HepG2 (cell line): ENCODE data around the gene MED4. TPM values are rescaled to one million over a fixed set of nuclear protein-coding genes. Genes with fewer than 3 reads are reported as not detected.

Experiments used
- AGO2 ChIP-seq: fragments of 200-400 bp; formaldehyde crosslinking; optimal IDR thresholded peaks from 2 replicates; pipeline ENCODE3; 2017; ENCODE audit warnings: mild to moderate bottlenecking, low read depth, low read length, moderate library complexity
- ASH2L ChIP-seq: fragments of 300-600, 200-600 bp; sonication (generic); IDR thresholded peaks from 2 replicates; pipeline ENCODE4 v1.7.0; 2017; ENCODE audit warnings: low read depth, mild to moderate bottlenecking, moderate library complexity, mixed read lengths, low read length; ENCODE audit not compliant: insufficient read length
- CBX1 ChIP-seq: IDR thresholded peaks from one replicate; pipeline ENCODE4 v1.6.1; 2016; ENCODE audit warnings: antibody characterized with exemption, low read depth
- CREB1 ChIP-seq, 2 experiments: fragments of 450-650 bp in 1 of 2; IDR thresholded peaks; 2 replicates each; pipeline ENCODE4 v1.6.1; 2016 to 2017; ENCODE audit warnings: control low read depth in 1 of 2, mild to moderate bottlenecking in 1 of 2, missing compliant biosample characterization in 1 of 2, missing genetic modification characterization in 1 of 2
- GRHL1 ChIP-seq: sonication (generic); formaldehyde crosslinking; conservative IDR thresholded peaks from 2 replicates; pipeline ENCODE4 v1.8.0; 2022; ENCODE audit warnings: missing genetic modification reagents
- HOXA5 ChIP-seq: sonication (generic); formaldehyde crosslinking; IDR thresholded peaks from 2 replicates; pipeline ENCODE4 v1.4.0; 2020; ENCODE audit warnings: missing genetic modification reagents
- KLF6 ChIP-seq: IDR thresholded peaks from 2 replicates; pipeline ENCODE4 v1.8.0; 2016; ENCODE audit warnings: missing biosample characterization, missing genetic modification reagents
- NCOA5 ChIP-seq: sonication (generic); formaldehyde crosslinking; IDR thresholded peaks from 2 replicates; pipeline ENCODE4 v1.4.0; 2020; ENCODE audit warnings: missing genetic modification reagents
- NONO ChIP-seq, 2 experiments: fragments of 450-650 bp in 1 of 2; sonication (generic) in 1 of 2; formaldehyde crosslinking in 1 of 2; IDR thresholded peaks in 1 of 2; conservative IDR thresholded peaks in 1 of 2; 2 replicates each; pipeline versions ENCODE4 v1.6.1 to v1.8.0; 2017 to 2022; ENCODE audit warnings: mild to moderate bottlenecking in 1 of 2, missing genetic modification reagents in 1 of 2, moderate library complexity in 1 of 2
- NR2F6 ChIP-seq, 2 experiments: IDR thresholded peaks; 2 replicates each; pipeline ENCODE4 v1.6.1; 2016; ENCODE audit warnings: antibody characterized with exemption in 1 of 2, mild to moderate bottlenecking in 1 of 2
- PLRG1 ChIP-seq: fragments of 450-650 bp; conservative IDR thresholded peaks from 2 replicates; pipeline ENCODE4 v1.6.1; 2016
- PLSCR1 ChIP-seq: sonication (generic); formaldehyde crosslinking; IDR thresholded peaks from 2 replicates; pipeline ENCODE4 v1.5.0; 2020; ENCODE audit warnings: missing genetic modification reagents, mild to moderate bottlenecking, borderline replicate concordance
- POGZ ChIP-seq: sonication (generic); formaldehyde crosslinking; IDR thresholded peaks from 2 replicates; pipeline ENCODE4 v1.4.0; 2020; ENCODE audit warnings: mild to moderate bottlenecking, missing genetic modification reagents
- SP4 ChIP-seq: sonication (generic); formaldehyde crosslinking; IDR thresholded peaks from 2 replicates; pipeline ENCODE4 v1.8.1; 2023; ENCODE audit warnings: mild to moderate bottlenecking, missing genetic modification reagents
- TERF1 ChIP-seq: sonication (generic); formaldehyde crosslinking; IDR thresholded peaks from 2 replicates; pipeline ENCODE4 v1.8.0; 2022; ENCODE audit warnings: mild to moderate bottlenecking, missing genetic modification reagents, moderate library complexity
- THAP8 ChIP-seq: sonication (generic); formaldehyde crosslinking; IDR thresholded peaks from 2 replicates; pipeline ENCODE4 v1.5.1; 2020; ENCODE audit warnings: missing genetic modification reagents, mild to moderate bottlenecking, borderline replicate concordance
- ZFP90 ChIP-seq: sonication (generic); formaldehyde crosslinking; IDR thresholded peaks from 2 replicates; pipeline ENCODE4 v1.8.0; 2022; ENCODE audit warnings: missing genetic modification reagents, mild to moderate bottlenecking, inconsistent platforms, borderline replicate concordance
- ZNF205 ChIP-seq: IDR thresholded peaks from 2 replicates; pipeline ENCODE4 v1.6.1; 2018; ENCODE audit warnings: missing biosample characterization, missing genetic modification reagents
- ZNF30 ChIP-seq: sonication (generic); formaldehyde crosslinking; IDR thresholded peaks from 2 replicates; pipeline ENCODE4 v1.5.0; 2020; ENCODE audit warnings: mild to moderate bottlenecking, missing genetic modification reagents
- ZNF557 ChIP-seq: sonication (generic); formaldehyde crosslinking; IDR thresholded peaks from 2 replicates; pipeline ENCODE4 v1.4.0; 2020; ENCODE audit warnings: missing genetic modification reagents
- ZNF616 ChIP-seq: sonication (generic); formaldehyde crosslinking; IDR thresholded peaks from 2 replicates; pipeline ENCODE4 v1.5.0; 2020; ENCODE audit warnings: low read depth, mild to moderate bottlenecking, missing genetic modification reagents
- ZNF737 ChIP-seq: sonication (generic); formaldehyde crosslinking; IDR thresholded peaks from 2 replicates; pipeline ENCODE4 v1.5.0; 2020; ENCODE audit warnings: missing genetic modification reagents, mild to moderate bottlenecking, borderline replicate concordance
- polyA plus RNA-seq, 8 experiments: library from polyadenylated mRNA; depleted of rRNA in 3 of 8; stranded (reverse) in 7 of 8; unstranded in 1 of 8; fragments of >200 nt; fragmentation: Illumina TruSeq in 4 of 8; extraction: Trizol in 4 of 8; gene quantifications; 2 replicates each; pipeline versions ENCODE4 v1.2.1 to v1.2.3, GENCODE V29; 2011 to 2016; ENCODE audit warnings: low read depth in 4 of 8, missing spikeins in 1 of 8, mixed read lengths in 1 of 8; ENCODE audit not compliant: insufficient read depth in 1 of 8
- total RNA-seq, 5 experiments: library from RNA; depleted of rRNA; stranded (reverse); fragments of >200 nt; fragmentation: Illumina TruSeq; extraction: Trizol; gene quantifications; 2 replicates each; pipeline ENCODE4 v1.2.3, GENCODE V29; 2016; ENCODE audit warnings: low read depth in 1 of 5
- TF ChIP-seq, protein P1 (sequence below): sonication (generic); formaldehyde crosslinking; IDR thresholded peaks from 2 replicates; pipeline ENCODE4 v1.9.0; 2021; ENCODE audit warnings: missing genetic modification reagents, mild to moderate bottlenecking, borderline replicate concordance

The MED4 gene
- total and polyA plus RNA-seq, 2 of the 13 experiments (the other 11 are each of a cell fraction or from before 2014, with no cell fraction given) = 49.4 to 57.8 TPM

DNA sequence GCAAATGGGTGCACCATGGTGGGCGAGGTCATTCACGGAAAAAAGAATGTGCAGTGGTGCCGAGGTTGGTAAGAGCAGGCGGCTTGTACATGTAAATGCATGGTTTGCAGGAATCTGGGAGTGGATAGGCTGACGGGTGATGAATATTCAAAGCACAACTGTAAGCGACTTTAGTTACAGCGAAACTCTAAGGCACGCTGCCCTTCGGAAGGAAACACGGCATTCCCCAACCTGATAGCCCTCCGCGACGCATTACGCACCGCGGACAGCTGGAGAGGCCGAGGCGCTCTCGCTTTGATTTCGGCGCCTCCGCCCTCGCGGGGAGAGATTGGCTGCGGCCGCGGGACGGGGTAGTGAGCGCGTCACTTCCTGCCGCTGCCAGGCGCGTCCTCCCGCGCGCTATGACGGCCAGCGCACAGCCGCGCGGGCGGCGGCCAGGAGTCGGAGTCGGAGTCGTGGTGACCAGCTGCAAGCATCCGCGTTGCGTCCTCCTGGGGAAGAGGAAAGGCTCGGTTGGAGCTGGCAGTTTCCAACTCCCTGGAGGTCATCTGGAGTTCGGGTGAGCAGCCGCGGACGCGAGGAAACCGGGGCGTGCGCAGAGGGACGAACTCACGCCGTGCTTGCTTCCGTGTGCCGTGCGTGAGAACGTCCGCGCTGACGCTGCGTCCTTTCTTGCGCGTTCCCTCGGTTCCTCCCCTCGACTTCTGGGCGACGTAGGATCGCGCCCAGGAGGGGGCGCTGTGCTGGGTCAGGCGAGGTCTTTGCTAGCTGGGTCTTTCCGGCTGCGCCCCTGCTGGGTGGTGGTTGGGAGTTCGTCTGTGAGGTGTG, 57.3 kb downstream of the MED4 start, which contains the start of gene NUDT15 (continued):
- TF ChIP-seq GRHL1 (CRISPR knock-in tag) (no peak), ZNF205 (CRISPR knock-in tag) (peak; percentile 90; the same call in 1 of the 2 replicates), KLF6 (CRISPR knock-in tag) (peak; percentile 40; the same call in 1 of the 2 replicates), THAP8 (CRISPR knock-in tag) (peak; percentile 25; the same call in 1 of the 2 replicates), CREB1 (IDR thresholded peaks at IDR 0.05) (peak; percentile 91), CREB1 (CRISPR knock-in tag; IDR thresholded peaks at IDR 0.05) (peak; percentile 94), NR2F6 (IDR thresholded peaks at IDR 0.05) (peak; percentile 78), NR2F6 (CRISPR knock-in tag; IDR thresholded peaks at IDR 0.05) (peak; percentile 93), PLRG1 (no peak), CBX1 (peak; percentile 97), ZFP90 (CRISPR knock-in tag) (peak; percentile 79; the same call in 1 of the 2 replicates), PLSCR1 (no peak), ZNF616 (CRISPR knock-in tag) (peak; percentile 86), POGZ (CRISPR knock-in tag) (peak; percentile 99), NONO (IDR thresholded peaks at IDR 0.05) (no peak), NONO (CRISPR knock-in tag; conservative IDR thresholded peaks at IDR 0.05) (peak; percentile 98), NCOA5 (no peak), AGO2 (peak; percentile 97), ZNF30 (no peak; the same call in 1 of the 2 replicates), ASH2L (peak; percentile 98), ZNF737 (CRISPR knock-in tag) (no peak), ZNF557 (CRISPR knock-in tag) (0 out of 2 replicates have a peak, but pooled peaks have one; percentile 73), SP4 (CRISPR knock-in tag) (peak; percentile 91), TERF1 (no peak; the same call in 1 of the 2 replicates), HOXA5 (peak; percentile 62; the same call in 1 of the 2 replicates)
- TF ChIP-seq, protein P1, sequence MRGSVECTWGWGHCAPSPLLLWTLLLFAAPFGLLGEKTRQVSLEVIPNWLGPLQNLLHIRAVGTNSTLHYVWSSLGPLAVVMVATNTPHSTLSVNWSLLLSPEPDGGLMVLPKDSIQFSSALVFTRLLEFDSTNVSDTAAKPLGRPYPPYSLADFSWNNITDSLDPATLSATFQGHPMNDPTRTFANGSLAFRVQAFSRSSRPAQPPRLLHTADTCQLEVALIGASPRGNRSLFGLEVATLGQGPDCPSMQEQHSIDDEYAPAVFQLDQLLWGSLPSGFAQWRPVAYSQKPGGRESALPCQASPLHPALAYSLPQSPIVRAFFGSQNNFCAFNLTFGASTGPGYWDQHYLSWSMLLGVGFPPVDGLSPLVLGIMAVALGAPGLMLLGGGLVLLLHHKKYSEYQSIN (CRISPR knock-in tag) = no peak
